Panc1 (cell line): ENCODE results near the gene RNF121. TPM values are rescaled to one million over a fixed set of nuclear protein-coding genes. Genes with fewer than 3 reads are reported as not detected.

Experiments
- ATAC-seq: fragments of 200-7000 bp; cut with Tn5 transposase; 2 replicates; pipeline ENCODE4 v1.9.1; 2020; ENCODE audit warnings: mild to moderate bottlenecking, moderate library complexity
- BruUV-seq: library from RNA; stranded (reverse); fragments of 400-500 nt; replicated peaks from 2 replicates; lab custom pipeline; 2021; lab: Mats Ljungman, UMichigan
- CTCF ChIA-PET: fragments of 300-600 bp; sonication (Branson Sonifier 250); formaldehyde crosslinking; loops from one replicate; lab custom pipeline; 2022; ENCODE audit warnings: antibody characterized with exemption; lab: Charles Lee
- POLR2A ChIA-PET: fragments of 300-600 bp; sonication (Branson Sonifier 250); formaldehyde crosslinking; loops from one replicate; lab custom pipeline; 2022; ENCODE audit warnings: antibody characterized with exemption; lab: Charles Lee
- DNase-seq: peaks from one replicate; pipeline ENCODE4 v3.0.0-alpha.2; 2010; ENCODE audit warnings: low read depth, low spot score
- H3K27ac ChIP-seq: 2 replicates; pipeline ENCODE4 v1.5.1; 2011; ENCODE audit warnings: mild to moderate bottlenecking, low read length, inconsistent platforms
- H3K27me3 ChIP-seq: fragments of 200-500 bp; sonication (Bioruptor generic); 2 replicates; pipeline ENCODE4 v1.6.0; 2014; ENCODE audit warnings: low read length, inconsistent platforms; ENCODE audit not compliant: control insufficient read depth, insufficient read depth
- H3K36me3 ChIP-seq: fragments of 200-500 bp; sonication (Bioruptor generic); 2 replicates; pipeline ENCODE4 v1.5.1; 2014; ENCODE audit warnings: inconsistent platforms, mild to moderate bottlenecking, low read length, moderate library complexity; ENCODE audit not compliant: control insufficient read depth, insufficient read depth
- H3K4me1 ChIP-seq: 2 replicates; pipeline ENCODE4 v1.5.1; 2011; ENCODE audit warnings: inconsistent platforms, mild to moderate bottlenecking, low read length, moderate library complexity; ENCODE audit not compliant: control insufficient read depth, insufficient read depth
- H3K4me3 ChIP-seq, 2 experiments: 2 replicates each; pipeline ENCODE4 v1.5.1; 2011 to 2012; ENCODE audit warnings: low read depth in 2 of 2, low read length in 2 of 2, mild to moderate bottlenecking in 2 of 2, inconsistent platforms in 1 of 2, moderate library complexity in 1 of 2
- H3K9me3 ChIP-seq: fragments of 200-500 bp; sonication (Bioruptor generic); 2 replicates; pipeline ENCODE4 v1.5.1; 2014; ENCODE audit warnings: low read depth, mild to moderate bottlenecking, inconsistent platforms, low read length, moderate library complexity; ENCODE audit not compliant: control insufficient read depth, insufficient read depth
- CTCF ChIP-seq: fragments of 450-650 bp; IDR thresholded peaks from 2 replicates; pipeline ENCODE4 v1.5.1; 2017; ENCODE audit warnings: mild to moderate bottlenecking
- POLR2AphosphoS5 ChIP-seq: IDR thresholded peaks from 2 replicates; pipeline ENCODE4 v1.6.1; 2012; ENCODE audit warnings: mild to moderate bottlenecking, low read depth, low read length, moderate library complexity
- REST ChIP-seq, 2 experiments: IDR thresholded peaks; 2 replicates each; pipeline ENCODE4 v1.6.1; 2011 to 2012; ENCODE audit warnings: low read depth in 2 of 2, control low read depth in 1 of 2, low read length in 1 of 2, mild to moderate bottlenecking in 1 of 2, moderate library complexity in 1 of 2; ENCODE audit not compliant: insufficient read depth in 1 of 2
- SIN3A ChIP-seq: IDR thresholded peaks from 2 replicates; pipeline ENCODE4 v1.6.1; 2012; ENCODE audit warnings: low read depth, mild to moderate bottlenecking, low read length, moderate library complexity, borderline replicate concordance; ENCODE audit not compliant: insufficient read depth
- TCF7L2 ChIP-seq: IDR thresholded peaks from 2 replicates; pipeline ENCODE4 v1.6.1; 2011; ENCODE audit warnings: mild to moderate bottlenecking, low read depth, low read length, inconsistent platforms
- in situ Hi-C: cut with HindIII; loops from 2 replicates; pipeline ENCODE4 v1.10.0; 2016; ENCODE audit warnings: low sequenced_read_pairs, low pct_unique_long_range_greater_than_20kb
- intact Hi-C: fragments of 100-400 bp; cut with micrococcal nuclease; formaldehyde crosslinking; loops from one replicate; pipeline ENCODE4 v1.10.0; 2022; ENCODE audit not compliant: unreplicated experiment
- total RNA-seq: library from RNA; stranded (reverse); gene quantifications from one replicate; pipeline ENCODE4 v1.2.1, GENCODE V29; 2021; ENCODE audit not compliant: unreplicated experiment

The RNF121 gene
- total RNA-seq, 1 experiment from 2014 or later, result 69.6 TPM

- POLR2A ChIA-PET, result no interaction called here
- Histone ChIP-seq H3K4me3 (no peak overlapping the region), H3K9me3 (no peaks in the 10 kb centered on the region), H3K4me1 (no peaks in the 10 kb centered on the region), H3K36me3 (peaks cover 4% of the 10 kb centered on the region; the same call in 1 of the 2 replicates), H3K27ac (no peak overlapping the region), H3K27me3 (no peaks in the 10 kb centered on the region)
- TF ChIP-seq SIN3A (no peak), CTCF (peak; percentile 89)
- no TSS peak for BruUV-seq
- CTCF ChIA-PET, result interaction anchor here (0.5 to 1.3 kb wide), 10 partner anchors 8 to 453 kb away, joined by 3 to 5 read pairs (median 3); no protein-coding TSS in a partner anchor
- in situ Hi-C loops, result no loop called here
- ATAC-seq (peak; percentile 85), DNase-seq (peak; percentile 35)
- intact Hi-C loops, result no loop called here
Measured at GRCh38 chr11:71977743-71978418, 49.0 kb downstream of the RNF121 start.

GRCh38 chr11:71979094-71979493, 50.2 kb downstream of the RNF121 start:
- no TSS peak for BruUV-seq
- intact Hi-C loops (no loop called here), in situ Hi-C loops (no loop called here)
- H3K36me3 ChIP-seq, result peaks cover 16% of the 10 kb centered on the region
- no peak for TF ChIP-seq REST (IDR thresholded peaks at IDR 0.05; ENCODE audit: insufficient read depth in 1 of 2, low read depth in 2 of 2, low read length in 1 of 2)
- no peak for TF ChIP-seq POLR2AphosphoS5
- no peak for TF ChIP-seq SIN3A
- no peak for TF ChIP-seq TCF7L2
- no peak for TF ChIP-seq CTCF
- H3K27me3 ChIP-seq, result no peaks in the 10 kb centered on the region
- ATAC-seq, result no peak
- DNase-seq, result no peak
- ChIA-PET POLR2A (no interaction called here), CTCF (no interaction called here)
- no peak overlapping the region for H3K4me3 ChIP-seq
- no peaks in the 10 kb centered on the region for H3K4me1 ChIP-seq
- no peak overlapping the region for H3K27ac ChIP-seq
- H3K9me3 ChIP-seq, result no peaks in the 10 kb centered on the region
